ENCODE results near the gene SELENON.

Gene SELENON

GRCh38 chr1:25862785-25863485 is 62.9 kb downstream of the SELENON start:
- no peak for DNase-seq (ENCODE audit: low spot score)
- in situ Hi-C loops (cut with MboI; ENCODE audit: low pct_unique_long_range_greater_than_20kb, low sequenced_read_pairs, unreplicated experiment): no loop called here
- no peak for TF ChIP-seq CTCF (IDR thresholded peaks at IDR 0.05; ENCODE audit: extremely low read depth, insufficient read depth, missing control alignments)

GRCh38 chr1:25863486-25864262 is 63.7 kb downstream of the SELENON start:
- no peak for TF ChIP-seq CTCF (IDR thresholded peaks at IDR 0.05; ENCODE audit: extremely low read depth, insufficient read depth, missing control alignments)
- DNase-seq (ENCODE audit: low spot score): no peak
- in situ Hi-C loops (cut with MboI; ENCODE audit: low pct_unique_long_range_greater_than_20kb, low sequenced_read_pairs, unreplicated experiment): no loop called here

GRCh38 chr1:25864434-25864833 is 64.4 kb downstream of the SELENON start:
- no peak for DNase-seq (ENCODE audit: low spot score)
- in situ Hi-C loops (cut with MboI; ENCODE audit: low pct_unique_long_range_greater_than_20kb, low sequenced_read_pairs, unreplicated experiment): no loop called here
- no peak for TF ChIP-seq CTCF (IDR thresholded peaks at IDR 0.05; ENCODE audit: extremely low read depth, insufficient read depth, missing control alignments)

GRCh38 chr1:25866288-25866687 is 66.3 kb downstream of the SELENON start:
- no peak for TF ChIP-seq CTCF (IDR thresholded peaks at IDR 0.05; ENCODE audit: extremely low read depth, insufficient read depth, missing control alignments)
- in situ Hi-C loops (cut with MboI; ENCODE audit: low pct_unique_long_range_greater_than_20kb, low sequenced_read_pairs, unreplicated experiment): no loop called here
- DNase-seq (ENCODE audit: low spot score): no peak

- DNase-seq (ENCODE audit: low spot score): no peak
- no peak for TF ChIP-seq CTCF (IDR thresholded peaks at IDR 0.05; ENCODE audit: extremely low read depth, insufficient read depth, missing control alignments)
- in situ Hi-C loops (cut with MboI; ENCODE audit: low pct_unique_long_range_greater_than_20kb, low sequenced_read_pairs, unreplicated experiment): no loop called here
These were observed 67.4 kb downstream of the SELENON start for GRCh38 chr1:25867210-25867991.
